Tibial nerve (tissue), 4 donors: ENCODE measurements around the gene KRT5. TPM values are rescaled to one million over a fixed set of nuclear protein-coding genes. Genes with fewer than 3 reads are reported as not detected.

Experiments used
- DNase-seq, 2 donors: peaks; one replicate each; pipeline ENCODE4 v3.0.0-alpha.2; 2019; ENCODE audit warnings: low spot score in 2 of 2
- H3K27ac ChIP-seq, 4 donors: fragments of 200-600 bp; sonication (generic) in 3 of 4; one replicate each; pipeline ENCODE4 v1.5.1; 2017 to 2019; ENCODE audit warnings: mild to moderate bottlenecking in 1 of 4
- H3K27me3 ChIP-seq, 2 donors: fragments of 200-600 bp; sonication (generic) in 1 of 2; one replicate each; pipeline versions ENCODE4 v1.5.1 to v1.6.0; 2017 to 2019
- H3K36me3 ChIP-seq, 3 donors: fragments of 200-600 bp; sonication (generic); one replicate each; pipeline ENCODE4 v1.5.1; 2018 to 2019
- H3K4me1 ChIP-seq, 4 donors: fragments of 200-600 bp; sonication (generic) in 3 of 4; one replicate each; pipeline ENCODE4 v1.5.1; 2017 to 2019
- H3K4me3 ChIP-seq, 4 donors: fragments of 200-600 bp; sonication (generic) in 3 of 4; one replicate each; pipeline ENCODE4 v1.5.1; 2017 to 2019; ENCODE audit warnings: mild to moderate bottlenecking in 1 of 4, moderate library complexity in 1 of 4
- H3K9me3 ChIP-seq, 4 donors: fragments of 200-600 bp; sonication (generic) in 3 of 4; one replicate each; pipeline ENCODE4 v1.5.1; 2017 to 2019
- EP300 ChIP-seq, 2 donors: sonication (generic); formaldehyde crosslinking; IDR thresholded peaks; one replicate each; pipeline ENCODE4 v1.6.1; 2017; ENCODE audit warnings: antibody characterized with exemption in 2 of 2, mild to moderate bottlenecking in 1 of 2
- POLR2A ChIP-seq, 2 donors: fragments of 450-650 bp; IDR thresholded peaks; one replicate each; pipeline ENCODE4 v1.6.1; 2017; ENCODE audit warnings: antibody characterized with exemption in 2 of 2, mild to moderate bottlenecking in 2 of 2, moderate library complexity in 2 of 2
- WGBS, 2 donors: methylation state at CpG; one replicate each; pipeline ENCODE4 v1.1.5; 2018; 5-methylcytosine and 5-hydroxymethylcytosine counted together
- total RNA-seq, 4 donors: library from RNA; depleted of rRNA; stranded (reverse); fragments of >200 nt; gene quantifications; one replicate each; pipeline ENCODE4 v1.1.0, GENCODE V29; 2016
- TF ChIP-seq, protein P1 (sequence below), 5 experiments: fragments of 200-600 bp in 3 of 5; fragments of 450-650 bp in 2 of 5; sonication (generic) in 3 of 5; IDR thresholded peaks; one replicate each; pipeline ENCODE4 v1.5.1; 2016 to 2019; ENCODE audit warnings: antibody characterized with exemption in 5 of 5, mild to moderate bottlenecking in 3 of 5, moderate library complexity in 2 of 5

KRT5 gene
- total RNA-seq, 4 donors from 2014 or later: 0.22 to 2.7 TPM; not detected in 2

DNA sequence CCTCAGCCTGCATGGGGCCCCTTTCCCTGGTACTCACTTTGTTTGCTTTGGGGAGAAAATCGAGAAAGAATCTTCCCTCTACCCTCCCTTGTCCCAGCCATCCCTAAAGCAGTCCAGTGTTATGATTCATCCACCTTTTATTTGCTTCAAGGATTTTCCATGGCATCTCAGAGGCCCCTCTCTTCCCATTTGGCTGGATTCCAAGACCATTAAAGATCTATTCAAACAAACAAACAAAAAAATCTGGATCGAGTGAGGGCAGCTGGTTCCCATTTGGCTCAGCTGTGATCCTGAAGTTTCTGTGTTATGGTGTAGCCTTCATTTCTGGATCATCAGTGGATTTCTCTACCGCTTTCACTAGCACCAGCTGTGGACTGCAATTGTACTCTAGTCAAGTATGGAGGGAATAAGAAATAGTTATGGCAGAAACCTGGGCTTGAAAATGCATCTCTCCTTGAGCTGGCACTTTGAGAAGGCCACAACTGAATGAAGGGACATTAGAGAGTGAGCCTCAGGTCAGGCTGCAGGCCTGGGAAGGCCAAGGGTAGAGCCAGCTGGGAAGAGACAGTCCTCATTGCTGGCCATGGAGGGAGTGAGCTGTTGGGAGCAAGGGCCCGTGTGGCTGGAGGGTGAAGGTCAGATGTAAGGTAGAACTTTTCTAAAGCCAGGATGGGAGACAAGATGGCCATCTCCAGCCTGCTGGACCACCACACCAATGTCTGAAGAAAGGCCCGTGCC, 19.1 kb upstream of the KRT5 start:
- TF ChIP-seq, protein P1, sequence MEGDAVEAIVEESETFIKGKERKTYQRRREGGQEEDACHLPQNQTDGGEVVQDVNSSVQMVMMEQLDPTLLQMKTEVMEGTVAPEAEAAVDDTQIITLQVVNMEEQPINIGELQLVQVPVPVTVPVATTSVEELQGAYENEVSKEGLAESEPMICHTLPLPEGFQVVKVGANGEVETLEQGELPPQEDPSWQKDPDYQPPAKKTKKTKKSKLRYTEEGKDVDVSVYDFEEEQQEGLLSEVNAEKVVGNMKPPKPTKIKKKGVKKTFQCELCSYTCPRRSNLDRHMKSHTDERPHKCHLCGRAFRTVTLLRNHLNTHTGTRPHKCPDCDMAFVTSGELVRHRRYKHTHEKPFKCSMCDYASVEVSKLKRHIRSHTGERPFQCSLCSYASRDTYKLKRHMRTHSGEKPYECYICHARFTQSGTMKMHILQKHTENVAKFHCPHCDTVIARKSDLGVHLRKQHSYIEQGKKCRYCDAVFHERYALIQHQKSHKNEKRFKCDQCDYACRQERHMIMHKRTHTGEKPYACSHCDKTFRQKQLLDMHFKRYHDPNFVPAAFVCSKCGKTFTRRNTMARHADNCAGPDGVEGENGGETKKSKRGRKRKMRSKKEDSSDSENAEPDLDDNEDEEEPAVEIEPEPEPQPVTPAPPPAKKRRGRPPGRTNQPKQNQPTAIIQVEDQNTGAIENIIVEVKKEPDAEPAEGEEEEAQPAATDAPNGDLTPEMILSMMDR (IDR thresholded peaks at IDR 0.05): no peak
- TF ChIP-seq POLR2A (IDR thresholded peaks at IDR 0.05) (no peak), EP300 (IDR thresholded peaks at IDR 0.05) (no peak)
- DNase-seq: no peak
- H3K4me1 ChIP-seq: peaks cover 0 to 22% (median 0%) of the 10 kb centered on the region in 4 donors
- 43 to 47% methylated on average over 5 of the region's 5 CpGs for WGBS, 2 donors
- no peaks in the 10 kb centered on the region for H3K9me3 ChIP-seq
- H3K27ac ChIP-seq: peak overlapping the region in 2 of 4 donors; percentile 46 to 55
- no peak overlapping the region for H3K4me3 ChIP-seq
- H3K27me3 ChIP-seq: no peaks in the 10 kb centered on the region
- H3K36me3 ChIP-seq: no peaks in the 10 kb centered on the region

- H3K4me1 ChIP-seq: peaks cover 0 to 18% (median 0%) of the 10 kb centered on the region in 4 donors
- no peak for DNase-seq
- 86 to 87% methylated on average over 3 of the region's 3 CpGs for WGBS, 2 donors
- H3K27ac ChIP-seq: no peak overlapping the region
- H3K36me3 ChIP-seq: no peaks in the 10 kb centered on the region
- no peak for TF ChIP-seq EP300 (IDR thresholded peaks at IDR 0.05)
- TF ChIP-seq, protein P1 (IDR thresholded peaks at IDR 0.05): no peak
- no peaks in the 10 kb centered on the region for H3K9me3 ChIP-seq
- H3K27me3 ChIP-seq: no peaks in the 10 kb centered on the region
- H3K4me3 ChIP-seq: no peak overlapping the region
These were observed 16.9 kb upstream of the KRT5 start for GRCh38 chr12:52537101-52537500.

- H3K4me1 ChIP-seq: peaks cover 0 to 17% (median 0%) of the 10 kb centered on the region in 4 donors
- H3K36me3 ChIP-seq: no peaks in the 10 kb centered on the region
- H3K27me3 ChIP-seq: no peaks in the 10 kb centered on the region
- H3K9me3 ChIP-seq: no peaks in the 10 kb centered on the region
- no peak overlapping the region for H3K4me3 ChIP-seq
- TF ChIP-seq POLR2A (IDR thresholded peaks at IDR 0.05) (no peak), EP300 (IDR thresholded peaks at IDR 0.05) (no peak)
- no peak for DNase-seq
- H3K27ac ChIP-seq: no peak overlapping the region
- 21 to 39% methylated on average over 1 of the region's 1 CpG for WGBS, 2 donors
These were observed 15.4 kb upstream of the KRT5 start for GRCh38 chr12:52535574-52535973.

- Histone ChIP-seq H3K36me3 (no peaks in the 10 kb centered on the region), H3K27ac (no peak overlapping the region), H3K9me3 (no peaks in the 10 kb centered on the region), H3K4me3 (no peak overlapping the region), H3K4me1 (peaks cover 0 to 9% (median 0%) of the 10 kb centered on the region in 4 donors), H3K27me3 (no peaks in the 10 kb centered on the region)
- no peak for DNase-seq
- WGBS, 2 donors: 81 to 83% methylated on average over 5 of the region's 5 CpGs
- TF ChIP-seq, protein P1 (IDR thresholded peaks at IDR 0.05): no peak
- TF ChIP-seq EP300 (IDR thresholded peaks at IDR 0.05): no peak
- TF ChIP-seq POLR2A (IDR thresholded peaks at IDR 0.05): no peak
These were observed 14.3 kb upstream of the KRT5 start for GRCh38 chr12:52534482-52534881.

DNA sequence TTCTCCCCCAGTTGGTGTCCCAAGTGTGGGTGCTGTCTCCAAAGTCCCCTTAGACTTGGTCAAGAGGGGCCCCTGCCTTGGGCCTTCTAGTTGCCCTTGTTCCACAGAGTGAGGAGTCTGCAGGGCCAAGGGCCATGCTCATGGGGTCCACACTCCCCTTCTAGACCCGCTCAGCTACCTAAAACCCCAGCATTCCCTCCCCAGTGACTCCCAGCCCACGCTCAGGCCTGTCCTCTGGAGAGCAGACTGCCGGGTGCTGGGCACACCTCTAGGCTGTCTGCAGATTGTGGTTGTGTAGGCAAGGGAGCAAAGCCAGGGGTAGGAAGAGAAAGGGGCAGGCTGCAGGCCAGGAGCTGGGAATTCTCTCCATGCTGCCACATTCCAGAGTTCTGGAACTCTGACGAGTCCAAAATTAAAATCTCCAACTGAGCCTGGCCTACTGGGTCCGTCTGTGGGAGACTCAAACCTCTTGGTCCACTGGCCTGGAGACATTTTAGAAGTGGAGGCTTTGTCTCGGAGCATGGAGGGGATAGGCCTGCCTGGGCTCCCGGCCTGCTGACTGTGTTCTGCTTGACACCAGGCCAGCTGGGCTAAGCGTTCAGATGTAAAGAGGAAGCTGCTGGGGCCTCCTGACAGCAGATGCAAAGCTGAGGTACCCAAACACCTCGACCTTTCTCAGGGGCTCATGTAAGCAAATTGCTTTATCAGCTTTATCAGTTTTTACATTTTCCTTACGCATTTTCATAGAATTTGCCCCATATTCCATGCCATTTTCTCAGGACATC, 13.7 kb upstream of the KRT5 start:
- TF ChIP-seq POLR2A (IDR thresholded peaks at IDR 0.05) (no peak), EP300 (IDR thresholded peaks at IDR 0.05) (no peak)
- TF ChIP-seq, protein P1 (IDR thresholded peaks at IDR 0.05): no peak
- no peak overlapping the region for H3K27ac ChIP-seq
- DNase-seq: no peak

More for the DNA sequence above, 13.7 kb upstream of the KRT5 start:
- Histone ChIP-seq H3K4me3 (no peak overlapping the region), H3K27me3 (no peaks in the 10 kb centered on the region), H3K9me3 (no peaks in the 10 kb centered on the region), H3K36me3 (no peaks in the 10 kb centered on the region), H3K4me1 (peaks cover 0 to 3% (median 0%) of the 10 kb centered on the region in 4 donors)
- 72 to 78% methylated on average over 10 of the region's 10 CpGs for WGBS, 2 donors
